Prostate gland (tissue), 2 donors: Measurements from ENCODE around the gene TBCC. TPM values are rescaled to one million over a fixed set of nuclear protein-coding genes. Genes with fewer than 3 reads are reported as not detected.
A peak's percentile ranks its signal among the peaks of the same experiment; 100 is the strongest.

Experiments used
- DNase-seq: peaks from one replicate; pipeline ENCODE4 v3.0.0-alpha.2; 2019; ENCODE audit warnings: low spot score
- H3K27ac ChIP-seq, 2 donors: fragments of 200-600 bp; sonication (generic); 2 replicates each; pipeline ENCODE4 v1.5.1; 2017 to 2019
- H3K27me3 ChIP-seq: fragments of 200-600 bp; sonication (generic); replicated peaks from 2 replicates; pipeline ENCODE4 v1.5.1; 2019; ENCODE audit not compliant: insufficient read depth
- H3K36me3 ChIP-seq, 2 donors: fragments of 200-600 bp; sonication (generic); 1 replicate in 1 of 2; 2 replicates in 1 of 2; pipeline versions ENCODE4 v1.5.1 to v1.8.1; 2017 to 2019
- H3K4me1 ChIP-seq: fragments of 200-600 bp; sonication (generic); replicated peaks from 2 replicates; pipeline ENCODE4 v1.5.1; 2019
- H3K4me3 ChIP-seq, 2 donors: fragments of 200-600 bp; sonication (generic); 2 replicates each; pipeline ENCODE4 v1.5.1; 2017 to 2019
- H3K9me3 ChIP-seq: fragments of 200-600 bp; sonication (generic); 2 replicates; pipeline ENCODE4 v1.5.1; 2017
- POLR2A ChIP-seq: fragments of 450-650 bp; IDR thresholded peaks from one replicate; pipeline ENCODE4 v1.6.1; 2016; ENCODE audit warnings: antibody characterized with exemption, mild to moderate bottlenecking
- POLR2AphosphoS5 ChIP-seq: sonication (generic); formaldehyde crosslinking; IDR thresholded peaks from one replicate; pipeline ENCODE4 v1.6.1; 2017; ENCODE audit warnings: antibody characterized with exemption
- WGBS: methylation state at CpG from one replicate; pipeline ENCODE4 v1.1.5; 2018; 5-methylcytosine and 5-hydroxymethylcytosine counted together
- intact Hi-C: fragments of 100-400 bp; cut with DNase I; formaldehyde crosslinking; loops from one replicate; pipeline ENCODE4 v1.14.2; 2022
- total RNA-seq, 2 donors: library from RNA; depleted of rRNA; stranded (reverse); fragments of >200 nt; gene quantifications; one replicate each; pipeline ENCODE4 v1.1.0, GENCODE V29; 2016
- TF ChIP-seq, protein P1 (sequence below), 4 experiments: fragments of 200-600 bp in 2 of 4; fragments of 450-650 bp in 2 of 4; sonication (generic) in 2 of 4; IDR thresholded peaks; 1 replicate in 3 of 4; 2 replicates in 1 of 4; pipeline ENCODE4 v1.5.1; 2016 to 2019; ENCODE audit warnings: antibody characterized with exemption in 4 of 4, mild to moderate bottlenecking in 2 of 4, moderate library complexity in 2 of 4

The TBCC gene
- total RNA-seq, 2 donors from 2014 or later, result 43.4 to 59.8 TPM

DNA sequence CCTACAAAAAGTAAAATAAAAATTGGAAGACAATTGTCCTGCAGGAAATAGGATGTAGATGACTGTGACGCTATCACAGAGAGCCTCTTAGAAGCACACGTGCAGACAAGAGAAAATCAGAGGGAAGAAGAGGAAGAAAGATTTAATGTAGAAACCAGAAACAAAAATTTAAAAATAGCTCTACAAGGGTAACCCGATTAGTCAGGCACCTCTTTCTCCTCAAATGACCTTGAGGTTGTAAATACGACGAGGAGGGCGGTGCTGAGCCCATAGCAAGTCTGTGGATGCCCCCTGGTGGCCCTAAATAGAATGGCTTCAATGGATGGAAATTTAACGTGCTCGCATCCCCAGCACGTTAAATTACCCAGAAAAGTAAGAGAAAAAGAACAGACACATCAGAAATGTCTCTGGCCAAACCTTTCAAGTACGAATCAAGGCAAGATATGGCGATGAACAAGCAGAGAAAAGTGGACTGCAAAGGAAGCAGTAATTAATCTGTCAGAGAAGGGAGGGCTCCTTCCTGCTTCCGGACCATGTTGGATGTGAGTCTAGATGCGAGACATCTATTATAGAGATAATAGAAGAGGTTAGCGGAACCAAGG, 19.3 kb downstream of the TBCC start:
- Histone ChIP-seq H3K27ac (peak overlapping the region; percentile 42 to 57), H3K36me3 (no peaks in the 10 kb centered on the region), H3K27me3 (no peaks in the 10 kb centered on the region), H3K9me3 (no peaks in the 10 kb centered on the region), H3K4me3 (peak overlapping the region; percentile 13 to 34), H3K4me1 (no peaks in the 10 kb centered on the region)
- WGBS, result 2% methylated on average over 14 of the region's 14 CpGs
- TF ChIP-seq POLR2AphosphoS5 (peak; percentile 83), POLR2A (no peak)
- TF ChIP-seq, protein P1, sequence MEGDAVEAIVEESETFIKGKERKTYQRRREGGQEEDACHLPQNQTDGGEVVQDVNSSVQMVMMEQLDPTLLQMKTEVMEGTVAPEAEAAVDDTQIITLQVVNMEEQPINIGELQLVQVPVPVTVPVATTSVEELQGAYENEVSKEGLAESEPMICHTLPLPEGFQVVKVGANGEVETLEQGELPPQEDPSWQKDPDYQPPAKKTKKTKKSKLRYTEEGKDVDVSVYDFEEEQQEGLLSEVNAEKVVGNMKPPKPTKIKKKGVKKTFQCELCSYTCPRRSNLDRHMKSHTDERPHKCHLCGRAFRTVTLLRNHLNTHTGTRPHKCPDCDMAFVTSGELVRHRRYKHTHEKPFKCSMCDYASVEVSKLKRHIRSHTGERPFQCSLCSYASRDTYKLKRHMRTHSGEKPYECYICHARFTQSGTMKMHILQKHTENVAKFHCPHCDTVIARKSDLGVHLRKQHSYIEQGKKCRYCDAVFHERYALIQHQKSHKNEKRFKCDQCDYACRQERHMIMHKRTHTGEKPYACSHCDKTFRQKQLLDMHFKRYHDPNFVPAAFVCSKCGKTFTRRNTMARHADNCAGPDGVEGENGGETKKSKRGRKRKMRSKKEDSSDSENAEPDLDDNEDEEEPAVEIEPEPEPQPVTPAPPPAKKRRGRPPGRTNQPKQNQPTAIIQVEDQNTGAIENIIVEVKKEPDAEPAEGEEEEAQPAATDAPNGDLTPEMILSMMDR (IDR thresholded peaks at IDR 0.05), result peak; percentile 79 to 94 (median 93)
- intact Hi-C loops, result loop anchor here (1.0 to 2.0 kb wide), 2 partner anchors 65 to 150 kb away; no protein-coding TSS in a partner anchor
- peak; percentile 80 for DNase-seq

DNA sequence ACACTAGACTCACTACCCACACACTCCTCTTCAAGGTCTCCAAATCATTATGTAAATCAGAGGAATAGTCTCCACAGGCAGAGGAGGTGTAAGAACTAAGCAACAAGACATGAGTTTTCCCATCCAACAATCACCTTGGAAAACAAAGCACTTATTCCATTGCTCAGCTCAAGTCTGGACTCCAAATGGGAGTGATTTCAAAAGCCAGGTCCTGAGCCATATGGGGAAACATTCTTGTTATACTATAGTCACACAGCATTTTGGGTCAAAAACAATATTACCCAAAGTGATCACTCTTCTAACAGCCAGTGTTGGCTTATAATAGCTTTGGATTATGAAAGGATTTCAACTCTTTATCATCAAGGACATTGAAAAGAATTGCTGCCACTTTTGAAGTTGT, 19.9 kb downstream of the TBCC start:
- Histone ChIP-seq H3K4me1 (no peaks in the 10 kb centered on the region), H3K36me3 (no peaks in the 10 kb centered on the region), H3K27me3 (no peaks in the 10 kb centered on the region), H3K27ac (peak overlapping the region; percentile 42 to 57), H3K4me3 (no peak overlapping the region), H3K9me3 (no peaks in the 10 kb centered on the region)
- TF ChIP-seq, protein P1 (IDR thresholded peaks at IDR 0.05), result no peak
- TF ChIP-seq POLR2A (no peak), POLR2AphosphoS5 (no peak)
- intact Hi-C loops, result loop anchor here (1.0 to 2.0 kb wide), 2 partner anchors 65 to 151 kb away; no protein-coding TSS in a partner anchor
- DNase-seq, result no peak

DNA sequence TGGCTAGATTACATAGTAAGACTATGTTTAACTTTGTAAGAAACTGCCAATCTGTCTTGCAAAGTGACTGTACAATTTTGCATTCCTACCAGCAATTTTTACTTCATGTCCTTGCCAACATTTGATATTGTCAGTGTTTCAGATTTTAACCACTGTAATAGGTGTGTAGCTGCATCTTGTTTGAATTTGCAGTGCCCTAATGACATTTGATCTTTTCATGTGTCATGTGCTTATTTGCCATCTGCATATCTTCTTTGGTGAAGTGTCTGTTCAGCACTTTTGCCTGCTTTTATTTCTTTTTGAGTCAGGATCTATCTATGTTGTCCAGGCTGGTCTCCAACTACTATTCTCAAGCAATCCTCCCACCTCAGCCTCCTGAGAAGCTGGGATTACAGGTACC, 21.1 kb downstream of the TBCC start:
- no peaks in the 10 kb centered on the region for H3K36me3 ChIP-seq
- H3K27ac ChIP-seq, result no peak overlapping the region
- no peak for DNase-seq
- no peaks in the 10 kb centered on the region for H3K27me3 ChIP-seq
- H3K9me3 ChIP-seq, result no peaks in the 10 kb centered on the region
- no peaks in the 10 kb centered on the region for H3K4me1 ChIP-seq
- no peak overlapping the region for H3K4me3 ChIP-seq
- TF ChIP-seq, protein P1 (IDR thresholded peaks at IDR 0.05), result no peak
- TF ChIP-seq POLR2A, result no peak
- no peak for TF ChIP-seq POLR2AphosphoS5
- intact Hi-C loops, result no loop called here

DNA sequence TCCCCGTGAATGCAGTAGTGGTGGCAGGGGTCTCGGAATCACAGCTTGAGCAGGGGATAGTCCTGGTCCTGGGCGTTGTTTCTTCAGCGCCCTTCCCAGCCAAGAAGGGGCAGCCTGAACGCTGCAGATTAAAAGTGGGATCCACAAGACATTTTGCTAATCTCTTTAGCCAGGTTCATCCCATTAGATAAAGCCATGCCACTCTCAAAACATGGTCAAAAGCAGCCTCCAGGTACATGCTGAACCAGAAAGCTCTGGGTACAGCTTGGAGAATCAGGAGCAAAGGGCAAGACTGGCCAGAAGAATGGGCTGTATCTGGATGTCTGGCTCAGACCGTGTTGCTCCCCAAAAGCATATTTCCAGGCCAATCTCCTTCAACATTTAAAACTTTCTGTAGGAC, 23.4 kb downstream of the TBCC start, which contains the start of gene PRPH2:
Gene PRPH2, minus strand, starts transcription at position 101 of the 400 bp plus-strand sequence. CDS start 263 bp downstream, outside the sequence.
- DNase-seq, result no peak
- no peaks in the 10 kb centered on the region for H3K27me3 ChIP-seq
- H3K36me3 ChIP-seq, result no peaks in the 10 kb centered on the region
- intact Hi-C loops, result no loop called here
- no peak for TF ChIP-seq POLR2A
- TF ChIP-seq POLR2AphosphoS5, result no peak
- TF ChIP-seq, protein P1 (IDR thresholded peaks at IDR 0.05), result no peak
- no peak within 1 kb of the TSS for H3K27ac ChIP-seq
- no peak within 1 kb of the TSS for H3K4me3 ChIP-seq
- H3K9me3 ChIP-seq, result no peaks in the 10 kb centered on the region
- 93% methylated on average over 6 of the region's 6 CpGs for WGBS
- no peaks in the 10 kb centered on the region for H3K4me1 ChIP-seq

DNA sequence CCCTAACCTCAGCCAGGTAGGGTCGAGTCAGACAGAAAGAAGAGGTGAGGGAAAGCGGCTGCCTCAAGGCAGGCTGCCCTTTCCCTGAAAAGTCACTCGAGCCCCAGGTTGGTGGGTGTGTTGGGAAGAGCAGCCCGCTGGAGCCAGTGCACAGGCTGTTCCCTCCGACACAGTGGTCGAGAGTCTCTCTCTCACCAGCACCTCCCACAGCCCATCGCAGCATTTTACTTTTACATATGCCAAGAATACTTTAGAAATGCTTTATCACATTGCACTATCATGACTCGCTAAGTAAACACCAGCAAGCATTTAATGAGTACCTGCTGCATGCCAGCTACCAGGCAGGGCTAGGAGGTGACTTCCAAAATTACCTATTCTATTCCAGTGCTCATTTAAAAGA, 25.2 kb downstream of the TBCC start:
- H3K36me3 ChIP-seq, result no peaks in the 10 kb centered on the region
- WGBS, result 69% methylated on average over 8 of the region's 8 CpGs
- no peaks in the 10 kb centered on the region for H3K9me3 ChIP-seq
- TF ChIP-seq POLR2AphosphoS5, result no peak
- TF ChIP-seq, protein P1 (IDR thresholded peaks at IDR 0.05), result no peak
- TF ChIP-seq POLR2A, result no peak
- H3K27me3 ChIP-seq, result no peaks in the 10 kb centered on the region
- no peak overlapping the region for H3K27ac ChIP-seq
- H3K4me1 ChIP-seq, result no peaks in the 10 kb centered on the region
- intact Hi-C loops, result no loop called here
- H3K4me3 ChIP-seq, result no peak overlapping the region
- DNase-seq, result no peak
